HG03103 (cell line): ENCODE measurements around the gene RILPL1.
"Not testable (repeated sequence)": the region's sequence is repeated elsewhere in the genome, so short reads cannot be mapped to it uniquely, and the experiment has no call there.

Experiments
- ATAC-seq: cut with Tn5 transposase; IDR thresholded peaks from one replicate; pipeline ENCODE4 v1.9.1; 2021; ENCODE audit warnings: low read depth; ENCODE audit not compliant: unreplicated experiment

The RILPL1 gene

GRCh38 chr12:123498126-123498825 is 35.2 kb downstream of the RILPL1 start:
- no peak for ATAC-seq

GRCh38 chr12:123497065-123497464 is 36.5 kb downstream of the RILPL1 start:
- no peak for ATAC-seq

- ATAC-seq = no peak
These were observed 39.2 kb downstream of the RILPL1 start for GRCh38 chr12:123494124-123494851.

DNA sequence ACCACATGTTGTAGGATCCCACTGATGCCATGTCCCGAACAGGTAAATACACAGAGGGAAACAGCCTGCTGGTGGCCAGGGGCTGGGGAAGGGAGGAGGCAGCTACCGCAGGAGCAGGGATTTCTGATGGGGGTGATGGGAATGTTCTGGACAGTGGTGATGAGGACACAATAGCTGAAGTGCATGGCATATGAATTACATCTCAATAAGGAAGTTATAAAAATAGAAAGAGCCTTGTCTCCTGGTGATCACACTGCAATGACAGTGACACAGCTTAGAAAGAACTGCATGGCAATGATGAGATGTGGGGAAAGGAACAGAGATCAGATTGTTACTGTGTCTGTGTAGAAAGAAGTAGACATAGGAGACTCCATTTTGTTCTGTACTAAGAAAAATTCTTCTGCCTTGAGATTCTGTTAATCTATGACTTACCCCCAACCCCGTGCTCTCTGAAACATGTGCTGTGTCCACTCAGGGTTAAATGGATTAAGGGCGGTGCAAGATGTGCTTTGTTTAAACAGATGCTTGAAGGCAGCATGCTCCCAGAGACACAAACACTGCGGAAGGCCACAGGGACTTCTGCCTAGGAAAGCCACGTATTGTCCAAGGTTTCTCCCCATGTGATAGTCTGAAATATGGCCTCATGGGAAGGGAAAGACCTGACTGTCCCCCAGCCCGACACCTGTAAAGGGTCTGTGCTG is 41.0 kb downstream of the RILPL1 start:
- ATAC-seq = not testable (repeated sequence)

- no peak for ATAC-seq
These were observed 42.0 kb downstream of the RILPL1 start for GRCh38 chr12:123491481-123491880.

- ATAC-seq = no peak
These were observed 42.5 kb downstream of the RILPL1 start for GRCh38 chr12:123491056-123491455.

DNA sequence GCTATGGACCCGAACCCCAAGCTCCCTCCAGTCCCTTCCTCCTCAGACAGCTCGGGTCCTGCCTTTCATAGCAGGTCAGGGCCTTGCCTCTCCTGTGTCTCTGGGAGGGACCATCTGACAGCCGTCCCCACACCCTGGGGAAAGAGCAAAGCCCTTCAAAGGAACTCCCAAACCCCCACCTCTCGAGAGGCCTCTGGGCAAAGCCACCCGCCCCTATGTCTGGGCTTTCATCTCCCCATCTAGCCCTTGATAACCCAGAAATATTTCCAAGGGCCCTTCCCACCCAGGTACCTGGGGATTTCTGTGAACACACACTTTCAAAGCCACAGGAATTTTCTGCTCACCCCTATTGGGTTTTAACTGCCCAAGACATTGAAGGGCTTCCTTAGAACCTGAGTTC is 43.4 kb downstream of the RILPL1 start:
- ATAC-seq = no peak

DNA sequence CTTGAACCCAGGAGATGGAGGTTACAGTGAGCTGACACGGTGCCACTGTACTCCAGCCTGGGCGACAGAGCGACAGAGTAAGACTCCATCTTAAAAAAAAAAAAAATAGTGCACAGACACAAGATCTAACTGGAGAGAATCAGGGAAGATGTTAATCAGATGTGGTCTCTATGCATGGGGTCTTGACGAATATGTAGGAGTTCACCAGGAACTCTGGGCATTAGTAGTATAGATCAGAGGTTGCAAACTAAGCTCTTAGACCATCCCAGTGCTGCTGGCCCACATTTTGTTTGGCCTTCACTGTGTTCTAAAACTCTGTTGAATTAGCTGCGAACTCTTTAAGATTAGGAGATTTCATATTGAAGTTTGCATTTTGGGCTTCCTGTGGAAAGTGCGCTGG is 43.9 kb downstream of the RILPL1 start:
- no peak for ATAC-seq

DNA sequence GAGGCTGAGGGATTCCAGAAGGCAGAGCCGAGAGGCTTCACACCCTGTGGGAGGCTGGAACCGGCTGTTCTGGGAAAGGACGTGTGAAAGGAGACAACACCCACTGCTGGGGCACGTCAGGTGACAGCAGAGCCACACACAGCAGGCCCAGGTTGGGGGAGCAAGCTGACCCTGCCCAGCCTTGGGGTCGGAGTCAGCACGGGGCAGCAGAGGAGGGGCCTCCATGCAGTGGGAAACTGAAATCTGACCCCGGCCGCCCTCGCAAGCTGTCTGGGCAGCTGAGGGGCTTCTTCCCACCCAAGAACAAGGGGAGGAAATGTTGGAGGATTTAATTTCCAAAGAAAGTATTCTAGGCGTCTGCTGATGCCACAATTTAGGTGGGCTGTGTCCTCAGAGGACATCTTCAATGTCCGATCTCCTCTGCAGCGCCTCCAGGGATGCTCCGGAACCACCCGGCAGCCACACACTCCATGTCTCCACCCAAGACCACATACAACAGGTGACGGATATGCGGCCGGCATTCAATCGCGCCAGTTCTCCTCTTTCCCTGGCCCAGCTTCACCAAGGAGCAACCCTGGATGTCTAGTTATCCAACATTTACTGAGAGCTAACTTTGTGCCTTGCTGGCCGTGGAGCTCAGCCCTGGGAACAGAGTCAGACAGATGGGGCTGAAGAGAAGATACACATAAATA is 44.8 kb downstream of the RILPL1 start:
- ATAC-seq = no peak

- no peak for ATAC-seq
These were observed 46.1 kb downstream of the RILPL1 start for GRCh38 chr12:123487428-123487827.

DNA sequence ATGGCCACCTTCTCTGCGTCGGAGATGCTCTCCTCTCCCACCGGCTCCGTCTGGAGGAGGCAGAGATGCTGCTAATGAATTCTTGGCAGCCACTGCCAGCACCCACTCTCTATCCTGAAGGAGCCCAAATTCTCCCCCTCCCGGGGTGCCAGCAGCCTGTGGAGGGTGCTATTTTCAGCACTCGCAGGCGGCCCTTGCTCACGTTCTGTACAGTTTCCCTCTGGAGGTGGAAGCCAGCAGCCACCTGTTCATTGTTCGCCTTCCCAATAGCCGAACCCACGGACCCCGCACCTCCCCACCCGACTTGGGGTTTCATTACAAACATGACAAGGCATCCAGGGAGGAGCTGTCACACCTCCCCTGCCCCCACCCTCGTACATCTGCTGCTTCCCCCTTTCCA is 47.8 kb downstream of the RILPL1 start:
- no peak for ATAC-seq

- no peak for ATAC-seq
These were observed 49.8 kb downstream of the RILPL1 start for GRCh38 chr12:123483602-123484248.

GRCh38 chr12:123482876-123483275 is 50.6 kb downstream of the RILPL1 start:
- ATAC-seq = no peak

GRCh38 chr12:123481251-123481650 is 52.3 kb downstream of the RILPL1 start:
- ATAC-seq = not testable (repeated sequence)

DNA sequence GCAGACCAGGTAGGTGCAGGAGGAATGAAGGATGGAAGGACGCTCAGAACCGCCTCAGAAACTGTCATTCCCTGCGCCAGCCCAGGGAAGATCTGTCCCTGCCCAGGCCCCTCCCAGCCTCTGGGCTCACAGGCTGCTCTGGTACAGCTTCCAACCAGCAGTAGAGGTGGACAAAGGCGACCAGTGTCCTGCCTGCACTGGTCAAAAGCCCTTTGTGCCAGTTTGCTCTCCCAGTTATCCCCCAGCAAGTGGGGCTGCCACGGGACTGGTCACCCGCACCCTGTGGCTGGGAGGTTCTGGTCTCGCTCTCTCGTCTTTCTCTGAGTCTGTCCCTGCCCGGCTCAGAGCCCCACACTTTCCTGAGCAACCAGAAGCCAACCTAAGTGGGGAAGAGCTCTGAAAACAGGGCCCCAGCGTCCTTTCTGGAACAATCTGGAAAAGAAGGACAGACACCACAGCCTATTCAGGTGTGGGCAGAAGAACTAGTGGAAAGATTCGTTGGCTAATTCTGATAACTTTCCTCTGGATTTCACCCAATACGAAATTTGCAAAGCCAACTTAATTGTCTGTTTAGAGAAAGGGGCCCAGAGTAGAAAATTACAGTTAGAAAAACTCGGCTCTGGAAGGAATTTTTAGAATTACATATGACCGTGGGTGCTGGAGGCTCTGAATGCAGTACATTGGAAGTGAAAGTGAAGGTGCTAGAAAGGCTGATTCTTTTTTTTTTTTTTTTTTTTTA is 53.9 kb downstream of the RILPL1 start:
- no peak for ATAC-seq

DNA sequence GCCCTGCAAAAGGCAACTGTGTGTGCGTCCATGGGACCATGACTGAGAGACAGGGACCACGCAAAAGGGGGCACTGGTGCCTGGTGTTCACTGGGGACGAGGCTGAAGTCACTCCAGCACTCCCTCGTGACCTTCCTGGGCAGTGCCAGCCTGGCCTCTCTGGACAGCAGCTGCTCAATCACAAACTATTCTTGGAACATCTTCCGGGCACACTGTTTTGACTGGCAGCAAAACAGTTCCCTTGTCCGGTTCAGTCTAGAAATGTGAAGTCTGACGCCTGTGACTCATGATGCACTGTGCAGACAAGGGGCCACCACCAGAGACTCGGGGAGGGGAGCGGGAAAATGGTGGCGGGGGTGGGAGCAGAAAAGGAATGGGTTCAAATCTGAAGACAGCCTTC is 54.8 kb downstream of the RILPL1 start:
- ATAC-seq = no peak

DNA sequence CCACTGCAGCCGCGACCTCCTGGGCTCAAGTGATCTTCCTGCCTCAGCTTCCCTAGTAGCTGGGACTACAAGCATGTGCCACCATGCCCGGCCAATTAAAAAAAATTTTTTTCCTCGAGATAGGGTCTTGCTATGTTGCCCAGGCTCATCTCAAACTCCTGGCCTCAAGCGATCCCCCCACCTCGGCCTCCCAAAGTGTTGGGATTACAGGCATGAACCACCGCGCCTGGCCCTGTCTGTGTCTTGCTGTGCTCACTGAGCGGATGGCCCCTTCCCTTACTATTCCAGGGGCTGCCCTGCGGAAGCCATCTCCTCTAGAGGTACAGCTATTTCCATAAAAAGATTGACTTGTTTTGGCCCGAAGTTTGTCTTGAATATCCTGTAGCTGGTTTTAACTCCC is 55.5 kb downstream of the RILPL1 start:
- no peak for ATAC-seq

- no peak for ATAC-seq
These were observed 58.2 kb downstream of the RILPL1 start for GRCh38 chr12:123475246-123475703.

DNA sequence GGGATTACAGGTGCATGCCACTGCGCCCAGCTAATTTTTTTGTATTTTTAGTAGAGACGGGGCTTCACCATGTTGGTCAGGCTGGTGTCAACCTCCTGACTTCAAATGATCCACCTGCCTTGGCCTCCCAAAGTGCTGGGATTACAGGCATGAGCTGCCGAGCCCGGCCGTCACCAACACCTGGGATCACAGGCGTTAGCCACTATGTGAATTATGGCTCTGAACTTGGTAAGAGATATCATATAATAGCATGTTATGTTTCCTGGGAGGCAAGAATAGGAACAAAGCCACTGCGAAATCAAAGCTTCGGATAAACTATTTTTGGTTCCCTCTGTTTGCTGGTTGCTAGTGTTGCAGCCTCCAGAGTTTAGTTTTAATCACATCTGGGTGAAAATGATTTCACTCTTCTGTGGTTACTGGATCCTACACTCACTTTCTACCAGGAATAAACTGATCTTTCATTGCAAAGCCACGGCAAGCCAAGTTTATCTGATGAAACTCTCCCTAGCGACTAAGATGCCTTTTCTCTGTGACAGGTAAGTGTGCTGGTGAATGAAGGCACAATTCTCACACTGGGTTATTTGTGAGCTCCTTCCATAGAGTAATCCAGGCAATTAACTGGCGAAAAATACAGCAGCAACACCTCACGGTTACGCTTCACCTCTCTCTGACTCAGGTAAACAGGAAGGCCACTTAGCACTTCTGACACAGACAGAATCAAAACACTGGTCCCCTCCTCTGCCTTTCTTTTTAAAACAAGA is 58.9 kb downstream of the RILPL1 start:
- no peak for ATAC-seq
